ENCODE data around the gene DUOX1.

The DUOX1 gene

GRCh38 chr15:45089712-45090373 lies 40.0 kb upstream of the DUOX1 start:
- no peak for DNase-seq (ENCODE audit: low spot score)
- Histone ChIP-seq H3K4me3 (no peak overlapping the region), H3K27ac (no peak overlapping the region)
- TF ChIP-seq, protein P1, sequence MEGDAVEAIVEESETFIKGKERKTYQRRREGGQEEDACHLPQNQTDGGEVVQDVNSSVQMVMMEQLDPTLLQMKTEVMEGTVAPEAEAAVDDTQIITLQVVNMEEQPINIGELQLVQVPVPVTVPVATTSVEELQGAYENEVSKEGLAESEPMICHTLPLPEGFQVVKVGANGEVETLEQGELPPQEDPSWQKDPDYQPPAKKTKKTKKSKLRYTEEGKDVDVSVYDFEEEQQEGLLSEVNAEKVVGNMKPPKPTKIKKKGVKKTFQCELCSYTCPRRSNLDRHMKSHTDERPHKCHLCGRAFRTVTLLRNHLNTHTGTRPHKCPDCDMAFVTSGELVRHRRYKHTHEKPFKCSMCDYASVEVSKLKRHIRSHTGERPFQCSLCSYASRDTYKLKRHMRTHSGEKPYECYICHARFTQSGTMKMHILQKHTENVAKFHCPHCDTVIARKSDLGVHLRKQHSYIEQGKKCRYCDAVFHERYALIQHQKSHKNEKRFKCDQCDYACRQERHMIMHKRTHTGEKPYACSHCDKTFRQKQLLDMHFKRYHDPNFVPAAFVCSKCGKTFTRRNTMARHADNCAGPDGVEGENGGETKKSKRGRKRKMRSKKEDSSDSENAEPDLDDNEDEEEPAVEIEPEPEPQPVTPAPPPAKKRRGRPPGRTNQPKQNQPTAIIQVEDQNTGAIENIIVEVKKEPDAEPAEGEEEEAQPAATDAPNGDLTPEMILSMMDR (IDR thresholded peaks at IDR 0.05), result no peak

DNA sequence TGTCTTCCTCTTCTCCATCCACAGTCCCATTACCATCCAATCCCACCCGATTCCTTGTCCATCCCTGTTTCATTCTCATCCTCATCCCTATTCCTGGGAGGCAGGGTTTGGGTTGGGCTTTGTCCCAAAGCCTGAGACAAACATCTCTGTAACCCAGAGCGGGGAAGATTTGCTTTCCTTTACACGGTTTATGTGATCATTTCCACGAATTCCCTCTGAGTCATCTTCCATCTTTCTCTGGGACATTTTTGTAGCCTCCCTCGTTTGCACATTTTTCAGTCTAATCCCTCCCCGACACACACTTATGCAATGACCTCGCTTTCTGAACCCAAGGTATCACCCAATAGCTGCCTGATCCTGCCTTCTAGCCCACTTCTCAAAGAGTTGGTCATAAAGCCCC lies 38.6 kb upstream of the DUOX1 start:
- no peak for DNase-seq (ENCODE audit: low spot score)

DNA sequence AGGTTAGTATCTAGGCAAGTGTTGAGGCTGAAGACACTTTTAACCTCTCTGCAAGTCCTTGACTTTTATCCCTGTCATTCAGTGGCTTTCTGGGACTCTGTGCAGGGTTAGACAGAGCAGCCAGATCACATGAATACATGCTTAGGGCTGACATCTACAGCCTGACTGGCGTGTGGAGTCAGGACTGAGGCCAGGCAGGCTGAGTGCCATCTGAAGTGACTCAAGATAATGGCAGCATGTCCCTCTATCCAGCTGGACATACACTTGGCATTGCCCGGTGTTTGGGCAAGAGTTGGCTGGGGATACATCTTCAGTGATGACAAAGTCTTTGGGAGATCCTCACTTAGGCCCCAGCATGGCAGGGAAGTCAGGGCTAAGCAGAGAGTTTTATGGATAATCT lies 38.2 kb upstream of the DUOX1 start:
- H3K4me3 ChIP-seq, result no peak overlapping the region
- H3K27ac ChIP-seq, result no peak overlapping the region
- TF ChIP-seq, protein P1 (IDR thresholded peaks at IDR 0.05), result no peak
- DNase-seq (ENCODE audit: low spot score), result no peak

More for the DNA sequence above, 38.6 kb upstream of the DUOX1 start:
- TF ChIP-seq, protein P1 (IDR thresholded peaks at IDR 0.05), result no peak
- H3K4me3 ChIP-seq, result no peak overlapping the region
- H3K27ac ChIP-seq, result no peak overlapping the region

DNA sequence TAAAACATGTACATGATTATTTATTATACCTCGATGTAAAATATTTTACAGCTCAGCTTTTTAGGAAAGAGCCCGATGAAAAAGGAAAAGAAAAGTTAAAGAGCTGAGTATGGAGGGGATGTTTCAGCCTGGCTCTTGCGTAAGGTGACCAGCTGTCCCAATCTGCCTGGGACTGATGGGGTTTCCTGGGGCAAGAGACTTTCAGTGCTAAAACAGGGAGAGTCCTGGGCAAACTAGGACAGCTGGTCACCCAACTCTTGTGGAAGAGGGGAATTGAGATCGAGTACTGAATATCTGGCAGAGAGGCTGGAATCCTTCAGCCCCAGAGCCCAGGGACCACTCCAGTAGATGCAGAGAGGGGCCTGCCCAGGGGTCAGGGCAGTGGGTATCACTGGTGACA lies 36.8 kb upstream of the DUOX1 start:
- TF ChIP-seq, protein P1 (IDR thresholded peaks at IDR 0.05), result no peak
- no peak overlapping the region for H3K4me3 ChIP-seq
- no peak for DNase-seq (ENCODE audit: low spot score)

GRCh38 chr15:45093622-45094357 lies 36.0 kb upstream of the DUOX1 start:
- H3K27ac ChIP-seq, result no peak overlapping the region
- no peak overlapping the region for H3K4me3 ChIP-seq
- DNase-seq (ENCODE audit: low spot score), result no peak
- TF ChIP-seq, protein P1 (IDR thresholded peaks at IDR 0.05), result no peak

More for the DNA sequence above, 36.8 kb upstream of the DUOX1 start:
- H3K27ac ChIP-seq, result no peak overlapping the region

DNA sequence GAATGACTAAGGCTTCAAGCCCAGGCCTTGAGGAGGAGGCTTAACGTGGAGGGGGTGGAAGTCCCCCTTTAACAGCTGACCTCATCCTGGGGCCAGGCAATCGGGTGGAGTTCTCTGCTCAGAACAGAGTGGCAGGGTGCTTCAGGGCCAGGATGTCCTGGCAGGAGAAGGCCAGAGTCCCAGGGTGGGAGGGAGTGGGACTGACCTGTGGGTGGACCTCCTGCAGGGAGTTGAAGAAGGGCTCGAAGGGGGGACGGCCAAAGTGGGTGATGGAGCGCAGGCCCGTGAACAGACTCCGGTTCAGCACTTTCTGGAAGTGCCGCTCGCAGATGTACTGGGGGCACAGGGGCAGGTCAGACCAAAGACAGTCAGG lies 35.5 kb upstream of the DUOX1 start:
- Histone ChIP-seq H3K27ac (no peak overlapping the region), H3K4me3 (no peak overlapping the region)
- DNase-seq (ENCODE audit: low spot score), result no peak
- TF ChIP-seq, protein P1 (IDR thresholded peaks at IDR 0.05), result no peak

GRCh38 chr15:45095661-45096060 lies 34.1 kb upstream of the DUOX1 start:
- Histone ChIP-seq H3K4me3 (no peak overlapping the region), H3K27ac (no peak overlapping the region)
- TF ChIP-seq, protein P1 (IDR thresholded peaks at IDR 0.05), result no peak
- no peak for DNase-seq (ENCODE audit: low spot score)

Measured in coronary artery (tissue), 2 donors.